Stimulated activated CD8-positive, alpha-beta memory T cell treated with anti-CD3 and anti-CD28 coated beads, Interleukin-2, amount 100 ng/mL, for 1 hour (primary cell): Measurements from ENCODE around the gene ENO2.

ENCODE experiments used
- DNase-seq, 2 donors: peaks; one replicate each; pipeline ENCODE4 v3.0.0-alpha.2; 2020; ENCODE audit warnings: low read depth in 2 of 2

Gene ENO2

GRCh38 chr12:6948873-6949594, 34.7 kb downstream of the ENO2 start:
- DNase-seq: no peak

DNA sequence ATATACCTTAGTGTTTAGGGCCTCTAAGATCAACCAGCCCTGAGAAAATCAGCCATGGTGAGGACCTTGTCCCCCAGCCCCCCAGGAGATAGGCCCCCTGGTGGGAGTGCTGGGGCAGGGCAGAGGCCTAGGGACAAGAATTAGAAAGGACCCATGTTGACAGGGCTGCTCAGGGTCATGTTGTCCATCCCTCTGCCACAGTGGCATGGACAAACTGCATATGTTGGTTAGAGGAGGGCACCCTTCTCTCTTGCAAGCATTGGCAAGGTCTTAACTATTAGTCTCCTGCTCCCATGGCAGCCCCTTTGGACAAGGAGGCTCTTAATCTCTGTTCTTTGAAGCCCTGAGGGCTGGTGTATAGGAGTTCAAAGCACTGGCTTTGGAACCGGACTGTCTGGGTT, 36.0 kb downstream of the ENO2 start:
- no peak for DNase-seq

GRCh38 chr12:6950811-6951540, 36.6 kb downstream of the ENO2 start, which contains the start of gene PTPN6:
Gene PTPN6 (plus strand): TSS chr12:6951356. CDS start chr12:6951513, 157 bp downstream.
- no peak for DNase-seq

DNA sequence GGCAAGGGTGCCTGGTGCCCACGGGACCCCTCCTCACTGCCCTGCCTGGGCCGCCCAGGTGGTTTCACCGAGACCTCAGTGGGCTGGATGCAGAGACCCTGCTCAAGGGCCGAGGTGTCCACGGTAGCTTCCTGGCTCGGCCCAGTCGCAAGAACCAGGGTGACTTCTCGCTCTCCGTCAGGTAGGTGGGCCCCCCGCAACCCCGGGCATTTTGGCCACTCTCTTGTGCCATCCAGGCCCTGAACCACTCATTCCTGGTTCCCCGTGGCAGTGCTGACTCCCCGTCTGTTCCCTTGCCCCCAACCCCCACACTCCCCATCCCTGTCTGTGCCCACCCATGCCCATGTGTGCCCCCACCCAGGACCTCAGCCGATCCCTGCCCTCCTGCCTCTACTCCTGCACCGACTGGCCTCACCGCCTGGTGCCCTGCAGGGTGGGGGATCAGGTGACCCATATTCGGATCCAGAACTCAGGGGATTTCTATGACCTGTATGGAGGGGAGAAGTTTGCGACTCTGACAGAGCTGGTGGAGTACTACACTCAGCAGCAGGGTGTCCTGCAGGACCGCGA, 37.3 kb downstream of the ENO2 start:
- no peak for DNase-seq

DNA sequence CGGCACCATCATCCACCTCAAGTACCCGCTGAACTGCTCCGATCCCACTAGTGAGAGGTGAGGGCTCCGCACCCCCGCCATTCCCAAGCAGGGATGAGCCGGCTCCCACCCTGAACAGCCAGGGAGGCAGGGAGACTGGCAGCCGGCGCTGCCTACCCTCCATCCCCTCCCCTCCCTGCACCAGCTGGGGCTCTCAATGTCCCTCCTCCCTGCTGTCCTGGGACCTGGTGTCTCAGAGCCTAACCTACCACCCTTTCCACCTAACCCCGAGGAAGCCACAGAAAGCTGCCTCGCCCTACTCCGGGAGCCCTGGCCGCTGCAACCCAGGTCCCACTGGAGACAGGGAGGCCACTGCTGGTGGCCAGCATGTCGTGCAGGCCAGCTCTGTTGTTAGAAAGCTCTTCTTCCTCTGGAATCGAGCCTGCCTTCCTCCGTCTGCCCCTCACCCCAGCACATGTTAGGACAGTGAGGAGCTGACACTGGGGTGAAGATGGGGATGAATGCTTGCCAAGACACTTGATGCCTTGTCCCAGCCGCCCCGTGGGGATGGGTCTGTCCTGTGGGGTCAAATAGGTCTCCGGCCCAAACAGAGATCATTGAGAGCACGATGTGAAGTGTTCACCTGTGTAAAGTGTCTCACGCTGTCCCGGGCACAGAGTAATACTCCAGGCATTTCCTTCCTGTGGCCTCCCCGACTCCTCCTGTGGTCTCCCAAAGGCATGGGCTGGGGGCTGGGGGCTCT, 37.9 kb downstream of the ENO2 start:
- no peak for DNase-seq

- no peak for DNase-seq
Observed at GRCh38 chr12:6952863-6953441, 38.6 kb downstream of the ENO2 start.

DNA sequence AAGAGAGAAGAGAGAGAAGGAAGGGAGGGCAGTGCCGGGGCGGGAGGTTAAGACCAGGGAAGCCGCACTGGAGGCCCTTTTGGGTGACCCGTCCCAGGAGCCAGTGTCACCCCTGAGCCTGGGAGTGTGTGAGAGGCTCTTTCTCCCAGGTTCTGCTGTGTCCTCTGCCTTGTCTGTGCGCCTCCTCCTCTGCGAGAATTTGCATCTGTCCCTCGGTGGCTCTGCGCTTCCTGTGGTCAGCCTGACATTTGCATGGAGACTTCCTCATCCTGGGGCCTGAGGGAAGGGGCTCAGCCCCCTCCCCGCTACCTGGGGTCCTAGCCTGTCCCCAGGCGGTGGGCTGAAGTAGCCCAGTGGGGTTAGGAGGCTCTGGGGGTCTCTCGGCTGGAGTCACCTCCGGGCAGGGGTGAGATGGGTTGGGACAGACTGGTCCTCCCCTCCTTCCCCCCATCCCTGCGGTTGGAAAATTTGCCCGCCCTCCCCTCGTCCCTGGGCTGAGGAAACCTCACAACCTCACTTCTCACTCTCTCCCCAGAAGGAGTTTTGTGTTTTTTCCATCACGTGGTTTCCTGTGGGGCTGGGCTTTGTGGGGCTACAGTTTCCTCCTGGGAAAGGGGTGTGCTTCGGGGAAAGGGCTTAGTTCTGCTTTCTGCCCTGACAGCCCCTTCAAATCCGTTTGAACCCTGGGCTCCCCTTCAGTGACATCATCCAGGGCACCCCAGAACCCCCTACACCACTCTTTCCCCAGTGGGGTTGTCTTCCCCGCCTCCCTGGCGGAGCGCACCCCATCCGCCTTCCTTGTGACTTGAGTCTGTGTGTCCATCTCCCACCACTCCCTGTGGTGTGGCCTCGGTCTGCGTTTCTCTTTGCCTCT, 39.3 kb downstream of the ENO2 start:
- peak; percentile 73 for DNase-seq

DNA sequence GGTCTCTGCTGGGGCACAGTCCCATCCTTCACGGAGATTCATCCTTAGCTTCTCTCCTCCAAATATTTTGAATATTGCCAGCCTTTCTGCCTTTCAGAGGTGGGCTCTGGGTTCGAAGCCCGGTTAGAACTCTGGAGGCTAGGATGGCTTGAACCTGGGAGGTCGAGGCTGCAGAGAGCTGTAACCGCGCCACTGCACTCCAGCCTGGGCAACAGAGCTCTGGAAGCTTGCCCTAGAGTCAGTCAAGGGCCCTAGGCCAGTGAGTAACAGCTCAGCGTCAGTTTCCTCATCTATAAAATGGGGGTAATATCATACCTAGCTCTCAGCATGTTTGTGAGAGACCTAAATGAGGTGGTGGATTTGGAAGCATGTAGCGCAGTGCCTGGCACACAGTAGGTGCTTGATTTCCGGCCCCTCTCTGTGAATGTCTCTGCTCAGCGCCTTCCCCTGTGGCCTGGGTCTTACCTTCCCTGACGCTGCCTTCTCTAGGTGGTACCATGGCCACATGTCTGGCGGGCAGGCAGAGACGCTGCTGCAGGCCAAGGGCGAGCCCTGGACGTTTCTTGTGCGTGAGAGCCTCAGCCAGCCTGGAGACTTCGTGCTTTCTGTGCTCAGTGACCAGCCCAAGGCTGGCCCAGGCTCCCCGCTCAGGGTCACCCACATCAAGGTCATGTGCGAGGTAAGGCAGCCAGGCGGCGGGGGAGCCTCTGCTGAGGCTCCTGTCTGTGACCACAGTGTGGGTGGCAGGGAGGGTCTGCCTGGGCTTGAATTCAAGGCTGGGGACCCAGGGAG, 40.1 kb downstream of the ENO2 start:
- no peak for DNase-seq

GRCh38 chr12:6955108-6956020, 41.0 kb downstream of the ENO2 start:
- no peak for DNase-seq

DNA sequence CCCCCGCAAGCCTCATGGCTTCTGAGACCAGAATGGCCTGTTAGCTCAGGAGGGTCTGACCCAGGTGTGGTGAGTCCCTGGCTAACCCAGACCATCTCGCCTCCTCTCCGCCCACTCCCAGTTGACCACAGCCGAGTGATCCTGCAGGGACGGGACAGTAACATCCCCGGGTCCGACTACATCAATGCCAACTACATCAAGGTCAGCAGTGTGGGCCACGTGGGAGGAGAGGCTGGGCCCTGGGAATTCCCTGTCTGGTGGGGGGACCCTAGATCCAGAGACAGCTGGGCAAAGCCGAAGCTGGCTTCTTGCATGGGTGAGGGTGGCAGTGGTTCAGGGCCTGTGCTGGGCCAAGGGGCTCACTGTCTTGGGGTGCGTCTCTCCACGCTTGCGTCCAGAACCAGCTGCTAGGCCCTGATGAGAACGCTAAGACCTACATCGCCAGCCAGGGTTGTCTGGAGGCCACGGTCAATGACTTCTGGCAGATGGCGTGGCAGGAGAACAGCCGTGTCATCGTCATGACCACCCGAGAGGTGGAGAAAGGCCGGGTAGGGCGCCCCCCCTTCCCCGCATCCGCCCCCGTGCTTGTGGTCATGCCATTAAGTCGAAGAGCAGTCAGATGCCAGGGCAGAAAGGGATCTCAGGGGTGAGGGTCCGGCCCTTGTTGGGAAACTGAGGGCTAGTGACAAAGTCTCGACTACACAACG, 41.8 kb downstream of the ENO2 start:
- no peak for DNase-seq

DNA sequence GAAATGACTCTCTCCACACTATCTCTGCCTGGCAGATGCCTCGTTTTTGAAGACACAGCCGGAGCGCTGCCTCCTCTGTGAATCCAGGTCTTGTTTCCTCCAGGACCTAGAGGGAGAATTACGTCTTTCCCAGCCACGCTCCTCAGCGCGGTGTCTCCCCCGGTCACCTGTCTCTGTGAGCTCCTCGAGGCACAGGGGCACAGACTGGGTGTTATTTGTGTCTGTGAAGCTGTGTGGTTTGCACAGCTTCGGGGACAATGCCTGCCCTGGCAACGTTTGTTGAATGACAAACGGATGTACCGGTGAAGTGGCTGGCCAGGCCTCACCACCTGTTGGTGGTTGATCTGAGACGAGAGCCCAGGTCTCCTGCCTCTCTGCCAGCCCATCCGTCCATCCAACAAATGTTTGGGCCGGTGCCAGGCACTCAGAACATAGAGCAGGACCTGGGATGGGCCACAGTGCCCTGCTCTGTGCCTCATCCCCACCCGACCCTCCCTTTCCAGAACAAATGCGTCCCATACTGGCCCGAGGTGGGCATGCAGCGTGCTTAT, 42.8 kb downstream of the ENO2 start:
- no peak for DNase-seq

GRCh38 chr12:6957741-6958608, 43.6 kb downstream of the ENO2 start:
- DNase-seq: no peak

DNA sequence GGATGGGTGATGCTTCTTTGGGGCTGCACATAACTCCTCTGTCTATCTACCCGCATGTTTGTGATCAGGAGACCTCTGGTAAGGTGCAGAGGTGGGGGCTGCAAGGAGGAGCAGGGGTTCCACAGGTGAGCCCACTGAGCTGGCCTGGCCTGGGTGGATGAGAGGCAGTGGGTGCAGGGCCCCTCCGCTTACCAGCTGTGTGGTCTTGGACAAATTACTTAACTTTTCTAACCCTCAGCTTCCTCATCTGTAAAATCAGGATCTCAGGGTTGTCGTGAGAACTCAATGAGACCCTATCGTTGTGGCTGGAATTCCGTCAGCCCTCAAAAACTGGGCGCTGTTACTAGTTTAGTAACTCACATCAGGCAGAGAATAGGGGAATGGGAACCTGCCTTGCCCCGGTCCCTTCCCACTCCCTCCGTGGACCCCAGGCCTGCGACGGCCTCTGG, 44.3 kb downstream of the ENO2 start:
- no peak for DNase-seq

- DNase-seq: no peak
Observed at GRCh38 chr12:6959058-6959804, 44.9 kb downstream of the ENO2 start.

DNA sequence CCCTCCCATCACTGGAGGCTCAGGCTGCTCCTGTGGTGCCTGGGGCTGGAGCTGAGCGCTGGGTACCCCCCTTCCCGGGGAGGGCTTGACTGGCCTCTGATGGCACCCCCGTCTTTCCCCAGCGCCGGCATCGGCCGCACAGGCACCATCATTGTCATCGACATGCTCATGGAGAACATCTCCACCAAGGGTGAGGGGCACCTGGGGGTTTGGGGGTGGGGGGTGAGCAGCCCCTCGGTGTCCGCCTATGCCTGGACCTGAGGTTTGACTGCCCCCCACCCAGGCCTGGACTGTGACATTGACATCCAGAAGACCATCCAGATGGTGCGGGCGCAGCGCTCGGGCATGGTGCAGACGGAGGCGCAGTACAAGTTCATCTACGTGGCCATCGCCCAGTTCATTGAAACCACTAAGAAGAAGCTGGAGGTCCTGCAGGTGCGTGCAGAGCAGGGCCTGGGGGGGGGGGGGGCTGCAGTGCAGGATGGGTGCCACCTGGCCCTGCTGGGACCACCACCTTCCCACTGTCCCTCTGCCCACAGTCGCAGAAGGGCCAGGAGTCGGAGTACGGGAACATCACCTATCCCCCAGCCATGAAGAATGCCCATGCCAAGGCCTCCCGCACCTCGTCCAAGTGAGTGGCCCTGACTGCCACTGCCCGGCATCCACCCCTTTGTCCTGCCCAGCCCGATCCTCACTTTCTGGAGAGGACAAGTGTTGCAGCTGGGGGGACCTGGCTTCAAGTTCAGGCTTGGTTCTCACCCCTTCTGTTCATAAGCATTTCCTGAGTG, 45.6 kb downstream of the ENO2 start:
- no peak for DNase-seq
